Type B pancreatic cell (in vitro differentiated cells): ENCODE results near the gene VGLL1. TPM values are rescaled to one million over a fixed set of nuclear protein-coding genes. Genes with fewer than 3 reads are reported as not detected.

Experiments used
- DNase-seq: peaks from one replicate; pipeline ENCODE4 v3.0.0; 2021; ENCODE audit warnings: mixed read lengths; ENCODE audit not compliant: unreplicated experiment; ENCODE audit errors: extremely low spot score
- H3K27ac Mint-ChIP-seq: 2 replicates; pipeline ENCODE4 v1.8.0; 2021; ENCODE audit warnings: mild to moderate bottlenecking, mixed read lengths
- H3K27me3 Mint-ChIP-seq: 2 replicates; pipeline ENCODE4 v1.8.0; 2021; ENCODE audit warnings: mixed read lengths
- H3K36me3 Mint-ChIP-seq: 2 replicates; pipeline ENCODE4 v1.8.0; 2021; ENCODE audit warnings: mixed read lengths
- H3K4me1 Mint-ChIP-seq: one replicate; pipeline ENCODE4 v1.8.0; 2021; ENCODE audit warnings: mixed read lengths; ENCODE audit not compliant: unreplicated experiment
- H3K4me3 Mint-ChIP-seq: 2 replicates; pipeline ENCODE4 v1.8.0; 2021; ENCODE audit warnings: mild to moderate bottlenecking, mixed read lengths
- H3K9me3 Mint-ChIP-seq: 2 replicates; pipeline ENCODE4 v1.8.0; 2021; ENCODE audit warnings: mixed read lengths
- microRNA-seq: library from miRNA; unstranded; fragments of <30 nt; microRNA quantifications from one replicate; pipeline ENCODE4, GENCODE V29; 2020
- total RNA-seq: library from RNA; stranded (reverse); gene quantifications from 2 replicates; pipeline ENCODE4 v1.2.1, GENCODE V29; 2021; ENCODE audit warnings: low replicate concordance
- TF ChIP-seq, protein P1 (sequence below): fragments of 200-600 bp; sonication (generic); conservative IDR thresholded peaks from 2 replicates; pipeline ENCODE4 v1.5.0; 2021; ENCODE audit warnings: antibody characterized with exemption, mild to moderate bottlenecking

VGLL1 gene
- total RNA-seq, 1 donor from 2014 or later = 22.6 TPM

DNA sequence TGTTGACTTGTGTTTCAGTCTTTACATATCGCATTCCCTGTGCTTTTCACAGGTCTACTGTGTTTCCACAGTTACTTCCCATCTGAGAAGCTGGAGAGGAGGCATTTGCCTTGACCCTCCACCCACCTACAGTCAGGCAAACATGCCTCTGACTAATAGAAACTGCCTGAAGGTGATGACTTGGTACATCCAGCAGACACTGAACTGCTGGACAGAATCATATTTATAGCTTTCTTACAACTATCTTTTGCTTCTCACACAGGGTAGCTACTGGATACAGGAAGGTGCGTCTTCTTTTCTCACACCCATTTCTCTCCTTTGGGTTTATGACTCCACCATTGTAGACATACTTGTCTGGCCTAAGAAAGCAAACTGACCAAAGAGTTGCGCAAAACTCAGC, 58.0 kb downstream of the VGLL1 start:
- H3K4me3 Mint-ChIP-seq = no peak overlapping the region
- H3K4me1 Mint-ChIP-seq = no peaks in the 10 kb centered on the region
- no peaks in the 10 kb centered on the region for H3K36me3 Mint-ChIP-seq
- TF ChIP-seq, protein P1, sequence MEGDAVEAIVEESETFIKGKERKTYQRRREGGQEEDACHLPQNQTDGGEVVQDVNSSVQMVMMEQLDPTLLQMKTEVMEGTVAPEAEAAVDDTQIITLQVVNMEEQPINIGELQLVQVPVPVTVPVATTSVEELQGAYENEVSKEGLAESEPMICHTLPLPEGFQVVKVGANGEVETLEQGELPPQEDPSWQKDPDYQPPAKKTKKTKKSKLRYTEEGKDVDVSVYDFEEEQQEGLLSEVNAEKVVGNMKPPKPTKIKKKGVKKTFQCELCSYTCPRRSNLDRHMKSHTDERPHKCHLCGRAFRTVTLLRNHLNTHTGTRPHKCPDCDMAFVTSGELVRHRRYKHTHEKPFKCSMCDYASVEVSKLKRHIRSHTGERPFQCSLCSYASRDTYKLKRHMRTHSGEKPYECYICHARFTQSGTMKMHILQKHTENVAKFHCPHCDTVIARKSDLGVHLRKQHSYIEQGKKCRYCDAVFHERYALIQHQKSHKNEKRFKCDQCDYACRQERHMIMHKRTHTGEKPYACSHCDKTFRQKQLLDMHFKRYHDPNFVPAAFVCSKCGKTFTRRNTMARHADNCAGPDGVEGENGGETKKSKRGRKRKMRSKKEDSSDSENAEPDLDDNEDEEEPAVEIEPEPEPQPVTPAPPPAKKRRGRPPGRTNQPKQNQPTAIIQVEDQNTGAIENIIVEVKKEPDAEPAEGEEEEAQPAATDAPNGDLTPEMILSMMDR = no peak
- H3K27ac Mint-ChIP-seq = no peak overlapping the region
- H3K9me3 Mint-ChIP-seq = peaks cover 5% of the 10 kb centered on the region
- H3K27me3 Mint-ChIP-seq = no peaks in the 10 kb centered on the region
- no peak for DNase-seq

DNA sequence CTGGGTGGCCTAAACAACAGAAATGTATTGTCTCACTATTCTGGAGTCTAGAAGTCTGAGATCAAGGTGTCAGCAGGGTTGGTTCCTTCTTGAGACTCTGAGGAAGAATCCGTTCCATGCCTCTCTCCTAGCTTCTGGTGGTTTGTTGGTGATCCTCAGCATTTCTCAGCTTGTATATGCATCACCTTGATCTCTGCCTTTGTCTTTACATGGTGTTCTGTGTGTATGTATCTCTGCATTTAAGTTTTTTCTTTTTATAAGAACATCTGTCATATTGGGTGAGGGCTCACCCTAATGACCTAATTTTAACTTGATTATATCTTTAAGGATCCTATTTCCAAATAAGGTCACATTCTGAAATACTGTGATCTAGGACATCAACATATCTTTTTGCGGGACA, 65.3 kb downstream of the VGLL1 start:
- no peak for DNase-seq
- no peaks in the 10 kb centered on the region for H3K4me1 Mint-ChIP-seq
- H3K27ac Mint-ChIP-seq = no peak overlapping the region
- no peak overlapping the region for H3K4me3 Mint-ChIP-seq
- TF ChIP-seq, protein P1 = no peak
- no peaks in the 10 kb centered on the region for H3K27me3 Mint-ChIP-seq
- no peaks in the 10 kb centered on the region for H3K36me3 Mint-ChIP-seq
- peaks cover 9% of the 10 kb centered on the region for H3K9me3 Mint-ChIP-seq

DNA sequence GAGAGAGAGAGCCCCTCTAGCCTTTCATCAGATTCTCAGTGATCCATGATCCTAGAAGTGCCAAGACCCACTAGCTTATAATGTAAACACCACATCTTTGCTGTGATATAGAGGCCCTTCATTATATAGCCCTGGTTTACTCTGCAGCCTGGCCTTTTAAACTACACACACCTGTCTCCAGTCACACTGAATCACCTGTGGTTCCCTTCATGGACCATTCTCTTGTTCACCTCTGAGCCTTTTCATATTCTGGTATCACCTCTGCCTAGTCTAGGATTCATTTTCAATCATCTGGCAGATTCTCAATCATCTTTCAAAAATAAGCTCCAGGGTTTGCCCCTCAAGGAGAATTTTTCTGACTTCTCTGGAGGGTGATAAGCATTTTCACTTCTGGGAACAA, 65.9 kb downstream of the VGLL1 start:
- Mint-ChIP-seq H3K27me3 (no peaks in the 10 kb centered on the region), H3K9me3 (peaks cover 9% of the 10 kb centered on the region), H3K4me1 (no peaks in the 10 kb centered on the region), H3K27ac (no peak overlapping the region), H3K36me3 (no peaks in the 10 kb centered on the region), H3K4me3 (no peak overlapping the region)
- no peak for DNase-seq
- TF ChIP-seq, protein P1 = no peak

DNA sequence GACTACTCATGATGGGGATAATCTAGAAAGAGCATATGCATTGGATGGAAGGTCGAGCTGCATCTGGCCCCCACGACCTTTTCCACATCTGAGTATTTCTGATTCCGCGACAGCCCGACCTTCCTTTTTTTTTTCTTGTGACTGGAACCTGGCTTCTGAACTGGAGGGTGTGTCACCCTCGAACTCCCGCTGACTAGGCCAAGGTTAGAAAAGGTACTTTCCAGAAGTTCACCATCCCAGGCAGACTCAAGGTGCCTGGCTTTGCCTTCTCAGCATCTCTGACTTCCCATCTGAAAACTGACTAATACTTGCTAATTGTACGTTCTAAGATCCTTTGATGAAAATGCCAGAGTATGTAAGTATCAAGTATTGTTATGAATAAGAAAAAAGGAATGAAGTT, 66.6 kb downstream of the VGLL1 start:
- Mint-ChIP-seq H3K27ac (no peak overlapping the region), H3K9me3 (peaks cover 9% of the 10 kb centered on the region), H3K4me1 (no peaks in the 10 kb centered on the region), H3K27me3 (no peaks in the 10 kb centered on the region), H3K4me3 (no peak overlapping the region), H3K36me3 (no peaks in the 10 kb centered on the region)
- TF ChIP-seq, protein P1 = no peak
- no peak for DNase-seq

DNA sequence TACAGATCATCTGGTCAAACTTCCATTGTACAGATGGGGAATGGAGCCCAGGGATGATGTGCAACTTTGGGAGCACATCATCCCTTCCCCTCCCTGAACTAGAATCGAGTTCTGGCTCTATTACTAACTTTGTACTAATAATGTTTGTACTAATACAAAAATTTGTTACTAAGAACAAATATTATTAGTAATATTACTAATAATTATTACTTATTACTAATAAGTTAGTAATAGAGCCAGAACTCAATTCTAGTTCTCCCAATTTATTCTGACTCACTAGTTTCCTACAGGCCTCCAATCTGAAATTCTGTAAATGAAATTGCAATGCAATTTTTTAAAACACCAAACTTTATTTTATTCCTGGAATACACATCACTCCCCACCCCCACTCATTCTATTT, 68.0 kb downstream of the VGLL1 start:
- no peak overlapping the region for H3K4me3 Mint-ChIP-seq
- no peak for DNase-seq
- no peaks in the 10 kb centered on the region for H3K27me3 Mint-ChIP-seq
- H3K4me1 Mint-ChIP-seq = no peaks in the 10 kb centered on the region
- peaks cover 4% of the 10 kb centered on the region for H3K9me3 Mint-ChIP-seq
- no peak overlapping the region for H3K27ac Mint-ChIP-seq
- H3K36me3 Mint-ChIP-seq = no peaks in the 10 kb centered on the region
- TF ChIP-seq, protein P1 = no peak

Small RNA genes lying within 50 kb of the gene (microRNA-seq; reads per million reads assigned to microRNA genes)
- 511 reads per million, percentile 78 among the genes with 10 or more reads in this experiment for gene MIR934

Other genes with a start within 250 kb of the VGLL1 start
- 1.2 and 11.8 TPM in 2 replicates for gene ADGRG4, start 231.3 kb upstream of the VGLL1 start, total RNA-seq
- 0.10 TPM in 1 of 2 replicates, not detected in the other for gene BRS3, start 44.3 kb upstream of the VGLL1 start, total RNA-seq
- 42.2 and 50.8 TPM in 2 replicates for gene HTATSF1, start 34.6 kb upstream of the VGLL1 start, total RNA-seq
- gene CD40LG, start 115.9 kb downstream of the VGLL1 start, total RNA-seq = not detected in 2 replicates
- gene ARHGEF6, start 248.7 kb downstream of the VGLL1 start, total RNA-seq = 0.07 and 3.8 TPM in 2 replicates